Caco-2 (cell line): ENCODE data around the gene GK. TPM values are rescaled to one million over a fixed set of nuclear protein-coding genes. Genes with fewer than 3 reads are reported as not detected.
"Not testable (repeated sequence)": the region's sequence is repeated elsewhere in the genome, so short reads cannot be mapped to it uniquely, and the experiment has no call there.

Source experiments
- BruUV-seq: library from RNA; stranded (reverse); fragments of 400-500 nt; replicated peaks from 2 replicates; lab custom pipeline; 2021; lab: Mats Ljungman, UMichigan
- CTCF ChIA-PET: fragments of 300-600 bp; sonication (Branson Sonifier 250); formaldehyde crosslinking; loops from one replicate; lab custom pipeline; 2022; ENCODE audit warnings: antibody characterized with exemption; lab: Charles Lee
- POLR2A ChIA-PET: fragments of 300-600 bp; sonication (Branson Sonifier 250); formaldehyde crosslinking; loops from one replicate; lab custom pipeline; 2022; ENCODE audit warnings: antibody characterized with exemption; lab: Charles Lee
- DNase-seq, 2 experiments: peaks; one replicate each; pipeline versions ENCODE4 v3.0.0 to v3.0.0-alpha.2; 2020 to 2022
- H3K27me3 ChIP-seq: replicated peaks from 2 replicates; pipeline ENCODE4 v1.6.0; 2011; ENCODE audit warnings: low read length; ENCODE audit not compliant: control insufficient read depth, insufficient read depth
- H3K36me3 ChIP-seq: 2 replicates; pipeline ENCODE4 v1.5.1; 2011; ENCODE audit warnings: low read length; ENCODE audit not compliant: control insufficient read depth, insufficient read depth
- H3K4me1 ChIP-seq: fragments of 250-450 bp; sonication (Bioruptor Pico); 2 replicates; pipeline ENCODE4 v1.5.1; 2020; ENCODE audit warnings: mild to moderate bottlenecking
- H3K4me3 ChIP-seq: 2 replicates; pipeline ENCODE4 v1.5.1; 2011; ENCODE audit warnings: low read depth, mild to moderate bottlenecking, control low read depth, low read length
- H3K9me3 ChIP-seq: fragments of 250-450 bp; sonication (Bioruptor Pico); 2 replicates; pipeline ENCODE4 v1.5.1; 2020; ENCODE audit warnings: mild to moderate bottlenecking, moderate library complexity
- H3K27ac Mint-ChIP-seq: one replicate; pipeline ENCODE4 v1.8.0; 2022; ENCODE audit warnings: mixed read lengths; ENCODE audit not compliant: unreplicated experiment
- H3K27me3 Mint-ChIP-seq: one replicate; pipeline ENCODE4 v1.8.0; 2022; ENCODE audit warnings: mixed read lengths; ENCODE audit not compliant: insufficient read depth, unreplicated experiment
- H3K36me3 Mint-ChIP-seq: one replicate; pipeline ENCODE4 v1.8.0; 2022; ENCODE audit warnings: mild to moderate bottlenecking, mixed read lengths; ENCODE audit not compliant: insufficient read depth, unreplicated experiment
- H3K4me1 Mint-ChIP-seq: one replicate; pipeline ENCODE4 v1.8.0; 2022; ENCODE audit warnings: low read depth, mixed read lengths; ENCODE audit not compliant: unreplicated experiment
- H3K4me3 Mint-ChIP-seq: one replicate; pipeline ENCODE4 v1.8.0; 2022; ENCODE audit warnings: mild to moderate bottlenecking, moderate library complexity, mixed read lengths; ENCODE audit not compliant: unreplicated experiment
- H3K9me3 Mint-ChIP-seq: one replicate; pipeline ENCODE4 v1.8.0; 2022; ENCODE audit warnings: mixed read lengths; ENCODE audit not compliant: unreplicated experiment
- intact Hi-C: fragments of 100-400 bp; cut with micrococcal nuclease; formaldehyde crosslinking; loops from one replicate; pipeline ENCODE4 v1.10.0; 2022; ENCODE audit not compliant: unreplicated experiment
- total RNA-seq: library from RNA; stranded (reverse); gene quantifications from 2 replicates; pipeline ENCODE4 v1.2.3, GENCODE V29; 2022
- TF ChIP-seq, protein P1 (sequence below), 2 experiments: fragments of 200-600 bp in 1 of 2; IDR thresholded peaks; 1 replicate in 1 of 2; 2 replicates in 1 of 2; pipeline versions ENCODE4 v1.5.1 to v1.8.0; 2011 to 2022; ENCODE audit warnings: antibody characterized with exemption in 1 of 2, control low read depth in 1 of 2, inconsistent platforms in 1 of 2, low read depth in 1 of 2, low read length in 1 of 2, mild to moderate bottlenecking in 1 of 2, moderate library complexity in 1 of 2; ENCODE audit not compliant: insufficient read depth in 1 of 2, severe bottlenecking in 1 of 2, unreplicated experiment in 1 of 2

The GK gene
- total RNA-seq, 1 experiment from 2014 or later, result 6.5 TPM

DNA sequence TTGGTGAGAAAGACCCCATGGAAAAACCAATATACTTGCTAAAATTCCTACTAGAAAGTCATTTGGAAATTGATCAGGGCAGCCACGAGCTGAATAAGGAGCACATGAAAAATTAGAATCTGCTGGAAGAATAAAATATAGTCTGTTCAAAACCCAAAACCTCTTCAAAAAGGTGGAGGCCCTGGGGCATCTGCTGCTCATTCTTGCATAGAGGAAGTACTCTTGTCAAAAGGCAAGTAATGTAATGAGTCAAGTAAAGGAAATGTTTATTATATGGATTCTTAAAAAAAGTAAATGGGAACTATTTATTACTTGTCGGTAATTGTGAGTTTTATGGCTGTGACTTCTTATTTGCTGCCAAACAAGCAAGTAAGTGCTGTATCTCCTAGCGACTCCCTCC is 109.5 kb downstream of the GK start:
- BruUV-seq, result no TSS peak
- Mint-ChIP-seq H3K4me1 (no peaks in the 10 kb centered on the region), H3K4me3 (no peak overlapping the region), H3K36me3 (peaks cover 6% of the 10 kb centered on the region), H3K27ac (no peak overlapping the region), H3K9me3 (no peaks in the 10 kb centered on the region), H3K27me3 (no peaks in the 10 kb centered on the region)
- TF ChIP-seq, protein P1, sequence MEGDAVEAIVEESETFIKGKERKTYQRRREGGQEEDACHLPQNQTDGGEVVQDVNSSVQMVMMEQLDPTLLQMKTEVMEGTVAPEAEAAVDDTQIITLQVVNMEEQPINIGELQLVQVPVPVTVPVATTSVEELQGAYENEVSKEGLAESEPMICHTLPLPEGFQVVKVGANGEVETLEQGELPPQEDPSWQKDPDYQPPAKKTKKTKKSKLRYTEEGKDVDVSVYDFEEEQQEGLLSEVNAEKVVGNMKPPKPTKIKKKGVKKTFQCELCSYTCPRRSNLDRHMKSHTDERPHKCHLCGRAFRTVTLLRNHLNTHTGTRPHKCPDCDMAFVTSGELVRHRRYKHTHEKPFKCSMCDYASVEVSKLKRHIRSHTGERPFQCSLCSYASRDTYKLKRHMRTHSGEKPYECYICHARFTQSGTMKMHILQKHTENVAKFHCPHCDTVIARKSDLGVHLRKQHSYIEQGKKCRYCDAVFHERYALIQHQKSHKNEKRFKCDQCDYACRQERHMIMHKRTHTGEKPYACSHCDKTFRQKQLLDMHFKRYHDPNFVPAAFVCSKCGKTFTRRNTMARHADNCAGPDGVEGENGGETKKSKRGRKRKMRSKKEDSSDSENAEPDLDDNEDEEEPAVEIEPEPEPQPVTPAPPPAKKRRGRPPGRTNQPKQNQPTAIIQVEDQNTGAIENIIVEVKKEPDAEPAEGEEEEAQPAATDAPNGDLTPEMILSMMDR (IDR thresholded peaks at IDR 0.05; ENCODE audit: insufficient read depth in 1 of 2, low read depth in 1 of 2, low read length in 1 of 2, severe bottlenecking in 1 of 2, unreplicated experiment in 1 of 2), result no peak
- ChIA-PET CTCF (no interaction called here), POLR2A (no interaction called here)
- no peak for DNase-seq
- Histone ChIP-seq H3K9me3 (no peaks in the 10 kb centered on the region), H3K27me3 (no peaks in the 10 kb centered on the region), H3K4me1 (no peaks in the 10 kb centered on the region), H3K4me3 (no peak overlapping the region), H3K36me3 (no peaks in the 10 kb centered on the region; the same call in 1 of the 2 replicates)
- intact Hi-C loops, result no loop called here

DNA sequence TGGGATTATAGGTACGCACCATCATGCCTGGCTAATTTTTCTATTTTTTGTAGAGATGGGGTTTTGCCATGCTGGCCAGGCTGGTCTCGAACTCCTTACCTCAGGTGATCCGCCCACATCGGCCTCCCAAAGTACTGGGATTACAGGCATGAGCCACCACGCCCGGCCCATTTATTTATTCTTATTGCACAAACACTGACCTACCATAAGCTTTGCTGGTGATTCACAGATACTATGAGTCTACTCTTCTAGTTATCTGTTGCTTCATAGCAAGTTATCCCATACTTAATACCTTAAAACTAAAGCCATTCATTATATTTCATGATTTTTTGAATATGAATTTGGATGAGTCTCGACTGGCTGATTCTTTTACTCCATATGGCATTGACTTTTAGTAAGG is 120.5 kb downstream of the GK start:
- BruUV-seq, H3K36me3 Mint-ChIP-seq, H3K9me3 ChIP-seq, H3K4me3 Mint-ChIP-seq, H3K9me3 Mint-ChIP-seq, DNase-seq, H3K4me3 ChIP-seq, H3K27me3 Mint-ChIP-seq, H3K4me1 Mint-ChIP-seq, CTCF ChIA-PET, intact Hi-C loops, H3K4me1 ChIP-seq, H3K36me3 ChIP-seq, H3K27ac Mint-ChIP-seq, POLR2A ChIA-PET, H3K27me3 ChIP-seq: not testable (repeated sequence)

DNA sequence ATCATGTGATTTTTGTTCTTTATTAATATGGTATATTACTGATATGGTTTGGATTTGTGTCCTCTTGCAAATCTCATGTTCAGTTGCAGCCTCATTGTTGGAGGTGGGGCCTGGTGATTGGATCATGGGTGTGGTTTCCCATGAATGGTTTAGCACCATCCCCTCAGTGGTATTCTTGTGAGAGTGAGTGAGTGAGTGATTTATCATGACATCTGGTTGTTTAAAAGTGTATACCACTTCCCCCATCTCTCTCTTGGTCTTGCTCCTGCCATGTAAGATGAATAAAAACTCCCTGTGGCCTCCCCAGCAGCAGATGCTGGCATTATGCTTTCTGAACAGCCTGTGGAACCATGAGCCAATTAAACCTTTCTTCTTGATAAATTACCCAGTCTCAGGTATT is 124.4 kb downstream of the GK start:
- H3K36me3 ChIP-seq, result no peaks in the 10 kb centered on the region
- no peak for DNase-seq
- ChIA-PET POLR2A (no interaction called here), CTCF (no interaction called here)
- H3K4me1 Mint-ChIP-seq, result no peaks in the 10 kb centered on the region
- no peaks in the 10 kb centered on the region for H3K36me3 Mint-ChIP-seq
- no peaks in the 10 kb centered on the region for H3K4me1 ChIP-seq
- no peak overlapping the region for H3K4me3 Mint-ChIP-seq
- H3K27ac Mint-ChIP-seq, result no peak overlapping the region
- no peaks in the 10 kb centered on the region for H3K9me3 ChIP-seq
- intact Hi-C loops, result no loop called here
- no peaks in the 10 kb centered on the region for H3K9me3 Mint-ChIP-seq
- H3K4me3 ChIP-seq, result no peak overlapping the region
- BruUV-seq, result no TSS peak
- TF ChIP-seq, protein P1 (IDR thresholded peaks at IDR 0.05; ENCODE audit: insufficient read depth in 1 of 2, low read depth in 1 of 2, low read length in 1 of 2, severe bottlenecking in 1 of 2, unreplicated experiment in 1 of 2), result no peak
- H3K27me3 Mint-ChIP-seq, result no peaks in the 10 kb centered on the region
- H3K27me3 ChIP-seq, result no peaks in the 10 kb centered on the region
